ENCODE results near the gene ARHGAP6.

GRCh38 chrX:11386001-11386523 lies 279.7 kb downstream of the ARHGAP6 start:
- TF ChIP-seq CTCF (IDR thresholded peaks at IDR 0.05 in 2 of 3, conservative IDR thresholded peaks at IDR 0.05 in 1 of 3; ENCODE audit: borderline replicate concordance in 1 of 3, insufficient read depth in 1 of 3, low read depth in 2 of 3, low read length in 2 of 3) (no peak), ZBTB33 (IDR thresholded peaks at IDR 0.05; ENCODE audit: extremely low read depth, insufficient replicate concordance, low read length) (no peak), POLR2AphosphoS5 (IDR thresholded peaks at IDR 0.05; ENCODE audit: low read depth, low read length) (no peak), CEBPB (IDR thresholded peaks at IDR 0.05; ENCODE audit: low read depth) (no peak), YY1 (IDR thresholded peaks at IDR 0.05; ENCODE audit: extremely low read depth, insufficient replicate concordance, low read depth, low read length) (no peak), EZH2 (IDR thresholded peaks at IDR 0.05) (no peak), SRF (IDR thresholded peaks at IDR 0.05; ENCODE audit: low read depth) (no peak)

Measured in HCT116 (cell line).